GM12864 (cell line): ENCODE measurements around the gene RAB40B.

Experiments
- DNase-seq: peaks from one replicate; pipeline ENCODE4 v3.0.0-alpha.2; 2011; ENCODE audit warnings: low read depth
- H3K4me3 ChIP-seq: 2 replicates; pipeline ENCODE4 v1.5.1; 2011; ENCODE audit warnings: mild to moderate bottlenecking, low read depth, low read length, control low read depth
- TF ChIP-seq, protein P1 (sequence below): IDR thresholded peaks from 2 replicates; pipeline ENCODE4 v1.5.1; 2011; ENCODE audit warnings: low read depth, mild to moderate bottlenecking, moderate library complexity, low read length, control low read depth, inconsistent platforms; ENCODE audit errors: missing control alignments

Gene RAB40B

GRCh38 chr17:82653651-82654528, 44.6 kb downstream of the RAB40B start:
- no peak for DNase-seq
- TF ChIP-seq, protein P1, sequence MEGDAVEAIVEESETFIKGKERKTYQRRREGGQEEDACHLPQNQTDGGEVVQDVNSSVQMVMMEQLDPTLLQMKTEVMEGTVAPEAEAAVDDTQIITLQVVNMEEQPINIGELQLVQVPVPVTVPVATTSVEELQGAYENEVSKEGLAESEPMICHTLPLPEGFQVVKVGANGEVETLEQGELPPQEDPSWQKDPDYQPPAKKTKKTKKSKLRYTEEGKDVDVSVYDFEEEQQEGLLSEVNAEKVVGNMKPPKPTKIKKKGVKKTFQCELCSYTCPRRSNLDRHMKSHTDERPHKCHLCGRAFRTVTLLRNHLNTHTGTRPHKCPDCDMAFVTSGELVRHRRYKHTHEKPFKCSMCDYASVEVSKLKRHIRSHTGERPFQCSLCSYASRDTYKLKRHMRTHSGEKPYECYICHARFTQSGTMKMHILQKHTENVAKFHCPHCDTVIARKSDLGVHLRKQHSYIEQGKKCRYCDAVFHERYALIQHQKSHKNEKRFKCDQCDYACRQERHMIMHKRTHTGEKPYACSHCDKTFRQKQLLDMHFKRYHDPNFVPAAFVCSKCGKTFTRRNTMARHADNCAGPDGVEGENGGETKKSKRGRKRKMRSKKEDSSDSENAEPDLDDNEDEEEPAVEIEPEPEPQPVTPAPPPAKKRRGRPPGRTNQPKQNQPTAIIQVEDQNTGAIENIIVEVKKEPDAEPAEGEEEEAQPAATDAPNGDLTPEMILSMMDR, result no peak
- no peak overlapping the region for H3K4me3 ChIP-seq

DNA sequence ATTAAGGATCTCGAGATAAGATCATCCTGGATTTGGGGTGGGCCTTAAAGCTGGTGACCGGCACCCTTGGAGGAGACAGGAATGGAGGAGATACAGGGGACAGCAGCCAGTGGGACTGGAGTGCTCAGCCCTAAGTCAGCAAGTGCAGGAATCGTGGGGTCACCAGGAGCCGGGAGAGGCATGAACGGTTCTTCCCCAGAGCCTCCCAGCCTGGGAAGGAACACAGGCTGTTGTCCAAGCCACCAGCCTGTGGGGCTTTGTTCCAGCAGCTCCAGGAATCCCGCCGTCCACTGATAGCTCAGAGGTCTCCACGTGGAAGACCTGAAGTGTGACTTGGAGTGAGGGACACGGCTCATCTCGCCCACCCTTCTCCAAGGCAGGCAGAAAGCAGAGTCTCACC, 47.8 kb downstream of the RAB40B start:
- TF ChIP-seq, protein P1, result no peak
- DNase-seq, result no peak

DNA sequence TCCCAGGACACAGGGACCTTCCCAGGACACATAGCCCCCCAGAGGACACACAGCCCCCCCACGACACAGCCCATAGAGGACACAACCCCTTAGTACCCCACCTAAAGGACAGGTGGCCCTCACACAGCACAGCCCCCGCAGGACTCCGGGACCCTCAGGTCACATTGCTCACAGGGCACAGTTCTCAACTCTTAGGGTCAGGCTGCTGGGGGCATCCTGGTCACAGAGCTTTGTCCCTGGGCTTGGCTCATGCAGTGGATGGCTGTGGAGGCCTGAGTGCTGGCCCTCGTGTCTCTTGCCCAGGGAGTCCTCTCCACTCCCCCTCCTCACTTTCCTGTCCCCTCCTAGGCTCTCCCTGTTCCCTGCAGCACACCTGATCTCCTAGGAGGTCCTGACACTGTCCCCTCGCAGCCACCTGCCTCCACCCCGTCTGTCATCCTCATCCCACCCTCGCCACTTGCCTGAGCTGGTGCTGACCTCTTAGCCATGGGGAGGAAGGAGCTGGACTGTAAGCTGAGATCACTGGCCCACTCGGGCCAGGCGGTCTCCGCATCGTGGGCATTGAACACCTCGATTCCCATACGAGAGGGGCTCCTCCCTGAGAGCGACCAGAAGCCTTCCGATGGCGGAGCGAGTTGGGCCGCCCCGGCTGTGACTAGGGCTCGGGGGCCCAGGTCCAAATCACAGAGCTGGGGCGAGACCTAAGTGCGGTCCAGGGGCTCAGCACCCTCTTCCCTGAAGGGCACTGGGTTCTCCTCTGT, 48.8 kb downstream of the RAB40B start:
- TF ChIP-seq, protein P1, result no peak
- H3K4me3 ChIP-seq, result no peak overlapping the region

More for the DNA sequence above, 47.8 kb downstream of the RAB40B start:
- H3K4me3 ChIP-seq, result no peak overlapping the region

DNA sequence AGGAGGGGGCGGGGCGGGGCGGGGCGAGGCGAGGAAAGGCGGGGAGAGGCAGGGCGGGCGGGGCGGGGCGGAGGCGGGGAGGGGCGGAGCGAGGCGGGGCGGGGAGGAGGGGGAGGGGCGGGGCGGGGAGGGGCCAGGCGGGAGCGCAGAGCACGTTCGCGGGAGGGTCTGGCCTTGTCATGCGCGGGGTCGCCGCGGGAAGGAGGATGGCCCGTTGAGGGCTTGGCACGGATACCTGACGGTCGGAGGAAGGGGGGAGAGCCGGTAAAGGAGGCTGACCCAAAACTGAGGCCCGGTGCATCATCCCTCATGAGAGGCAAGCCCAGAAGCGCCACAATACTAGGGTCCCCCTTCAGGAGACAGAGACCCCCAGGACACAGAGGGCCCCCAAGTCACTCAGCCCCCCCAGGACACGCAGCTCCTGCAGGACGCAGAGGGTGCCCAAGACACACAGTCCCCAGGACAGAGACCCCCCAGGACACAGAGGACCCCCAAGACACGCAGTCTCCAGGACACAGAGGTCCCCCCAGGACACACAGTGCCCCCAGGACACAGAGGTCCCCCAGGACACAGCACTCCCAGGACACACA, 49.7 kb downstream of the RAB40B start:
- DNase-seq, result no peak
- TF ChIP-seq, protein P1, result no peak
- peak overlapping the region; percentile 42 for H3K4me3 ChIP-seq

More for the DNA sequence above, 48.8 kb downstream of the RAB40B start:
- no peak for DNase-seq

GRCh38 chr17:82648165-82648668, 50.3 kb downstream of the RAB40B start, which contains the start of gene WDR45B:
Gene WDR45B (minus strand): TSS chr17:82648444. CDS start chr17:82648340, 104 bp downstream.
- DNase-seq, result peak; percentile 84
- TF ChIP-seq, protein P1, result no peak
- peak within 1 kb of the TSS; percentile 97 for H3K4me3 ChIP-seq

DNA sequence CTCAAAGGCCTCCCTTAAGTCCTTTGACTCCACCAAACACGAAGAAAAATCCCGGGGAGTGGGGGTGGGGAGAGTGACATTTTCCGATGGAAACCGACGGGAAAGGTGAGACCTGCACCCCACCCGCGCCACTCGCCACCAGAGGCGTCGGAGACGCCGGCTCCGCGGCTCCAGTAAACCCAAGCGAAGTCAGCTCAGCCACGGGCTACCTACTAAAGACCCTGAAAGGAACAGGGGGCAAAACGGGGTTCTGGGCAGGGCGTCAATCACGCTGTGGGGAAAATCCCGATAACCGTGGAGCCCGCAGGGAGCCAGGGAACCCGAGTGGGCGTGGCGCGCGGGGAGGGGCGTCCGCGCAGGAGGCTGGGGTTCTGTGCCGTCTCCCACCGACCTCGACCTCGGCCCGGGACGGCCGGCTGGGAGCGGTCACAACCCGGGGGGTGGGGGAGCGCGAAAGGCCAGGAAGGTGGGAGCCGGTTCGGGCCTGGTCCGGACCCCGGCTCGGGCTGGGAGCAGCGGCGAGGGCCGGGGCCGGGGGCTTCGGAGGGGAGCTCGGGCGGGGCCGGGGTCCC, 50.8 kb downstream of the RAB40B start:
- no peak for DNase-seq
- TF ChIP-seq, protein P1, result peak; percentile 30
- peak overlapping the region; percentile 97 for H3K4me3 ChIP-seq
